Right lobe of liver (tissue), 4 donors: ENCODE results near the gene PAXX.

ENCODE experiments used
- CTCF ChIP-seq, 4 donors: fragments of 200-600 bp in 3 of 4; fragments of 450-650 bp in 1 of 4; IDR thresholded peaks; one replicate each; pipeline versions ENCODE4 v1.5.1 to v1.8.0; 2016 to 2022; ENCODE audit warnings: antibody characterized with exemption in 4 of 4, mild to moderate bottlenecking in 2 of 4
- POLR2A ChIP-seq: fragments of 450-650 bp; IDR thresholded peaks from one replicate; pipeline ENCODE4 v1.6.1; 2017; ENCODE audit warnings: antibody characterized with exemption, mild to moderate bottlenecking
- donor health status: DM: no; HTN: no; CAD: no.
- donor health status: DM: no; HTN: no; CAD: no.
- donor health status: DM: no; HTN: yes; CAD: no.

GRCh38 chr9:137023583-137023991 lies 31.4 kb downstream of the PAXX start:
- TF ChIP-seq CTCF (IDR thresholded peaks at IDR 0.05): no peak
- TF ChIP-seq POLR2A: no peak
